ENCODE results near the gene TMEM131. TPM values are rescaled to one million over a fixed set of nuclear protein-coding genes. Genes with fewer than 3 reads are reported as not detected.

TMEM131 gene
- total RNA-seq, 1 donor from 2014 or later: 58.8 TPM

GRCh38 chr2:98032086-98032485, 36.3 kb upstream of the TMEM131 start:
- no peak overlapping the region for H3K27ac Mint-ChIP-seq
- DNase-seq (ENCODE audit: low spot score, unreplicated experiment): no peak
- H3K9me3 Mint-ChIP-seq (ENCODE audit: low read depth): no peaks in the 10 kb centered on the region
- H3K27me3 Mint-ChIP-seq: peaks cover 31% of the 10 kb centered on the region
- no peak overlapping the region for H3K4me3 Mint-ChIP-seq (ENCODE audit: low read depth)
- H3K4me1 Mint-ChIP-seq (ENCODE audit: low read depth): peaks cover 22% of the 10 kb centered on the region
- TF ChIP-seq CTCF (IDR thresholded peaks at IDR 0.05; ENCODE audit: unreplicated experiment): no peak
- H3K36me3 Mint-ChIP-seq (ENCODE audit: insufficient read depth): no peaks in the 10 kb centered on the region

- no peaks in the 10 kb centered on the region for H3K9me3 Mint-ChIP-seq (ENCODE audit: low read depth)
- TF ChIP-seq CTCF (IDR thresholded peaks at IDR 0.05; ENCODE audit: unreplicated experiment): no peak
- H3K4me1 Mint-ChIP-seq (ENCODE audit: low read depth): peaks cover 20% of the 10 kb centered on the region
- H3K27me3 Mint-ChIP-seq: peaks cover 32% of the 10 kb centered on the region
- no peak for DNase-seq (ENCODE audit: low spot score, unreplicated experiment)
- no peak overlapping the region for H3K4me3 Mint-ChIP-seq (ENCODE audit: low read depth)
- no peak overlapping the region for H3K27ac Mint-ChIP-seq
- no peaks in the 10 kb centered on the region for H3K36me3 Mint-ChIP-seq (ENCODE audit: insufficient read depth)
Observed at GRCh38 chr2:98029718-98030222, 34.0 kb upstream of the TMEM131 start.

- H3K4me1 Mint-ChIP-seq (ENCODE audit: low read depth): peaks cover 14% of the 10 kb centered on the region
- peak overlapping the region; percentile 3 for H3K27ac Mint-ChIP-seq
- TF ChIP-seq CTCF (IDR thresholded peaks at IDR 0.05; ENCODE audit: unreplicated experiment): no peak
- DNase-seq (ENCODE audit: low spot score, unreplicated experiment): no peak
- H3K36me3 Mint-ChIP-seq (ENCODE audit: insufficient read depth): no peaks in the 10 kb centered on the region
- no peak overlapping the region for H3K4me3 Mint-ChIP-seq (ENCODE audit: low read depth)
- peaks cover 28% of the 10 kb centered on the region for H3K27me3 Mint-ChIP-seq
- no peaks in the 10 kb centered on the region for H3K9me3 Mint-ChIP-seq (ENCODE audit: low read depth)
Observed at GRCh38 chr2:98028931-98029717, 33.4 kb upstream of the TMEM131 start.

- Mint-ChIP-seq H3K4me3 (ENCODE audit: low read depth) (no peak overlapping the region), H3K27ac (no peak overlapping the region), H3K36me3 (ENCODE audit: insufficient read depth) (no peaks in the 10 kb centered on the region), H3K4me1 (ENCODE audit: low read depth) (peaks cover 7% of the 10 kb centered on the region), H3K9me3 (ENCODE audit: low read depth) (no peaks in the 10 kb centered on the region), H3K27me3 (peaks cover 24% of the 10 kb centered on the region)
- DNase-seq (ENCODE audit: low spot score, unreplicated experiment): no peak
- TF ChIP-seq CTCF (IDR thresholded peaks at IDR 0.05; ENCODE audit: unreplicated experiment): no peak
Observed at GRCh38 chr2:98028101-98028561, 32.4 kb upstream of the TMEM131 start.

GRCh38 chr2:98027538-98027937, 31.8 kb upstream of the TMEM131 start:
- DNase-seq (ENCODE audit: low spot score, unreplicated experiment): no peak
- H3K4me3 Mint-ChIP-seq (ENCODE audit: low read depth): no peak overlapping the region

More at GRCh38 chr2:98027538-98027937, 31.8 kb upstream of the TMEM131 start:
- H3K27ac Mint-ChIP-seq: no peak overlapping the region
- H3K36me3 Mint-ChIP-seq (ENCODE audit: insufficient read depth): no peaks in the 10 kb centered on the region
- peaks cover 2% of the 10 kb centered on the region for H3K4me1 Mint-ChIP-seq (ENCODE audit: low read depth)
- no peaks in the 10 kb centered on the region for H3K9me3 Mint-ChIP-seq (ENCODE audit: low read depth)
- peaks cover 23% of the 10 kb centered on the region for H3K27me3 Mint-ChIP-seq
- no peak for TF ChIP-seq CTCF (IDR thresholded peaks at IDR 0.05; ENCODE audit: unreplicated experiment)
